Aorta (tissue), 5 donors: ENCODE data around the gene CASTOR1. TPM values are rescaled to one million over a fixed set of nuclear protein-coding genes. Genes with fewer than 3 reads are reported as not detected.

Experiments used
- ATAC-seq: fragments of 200-7000 bp; cut with Tn5 transposase; one replicate; pipeline ENCODE4 v1.9.1; 2022; ENCODE audit warnings: moderate library complexity; ENCODE audit not compliant: low FRiP score
- DNase-seq, 2 donors: peaks; one replicate each; pipeline ENCODE4 v3.0.0-alpha.2; 2020
- H3K27ac ChIP-seq, 2 donors: one replicate each; pipeline ENCODE4 v1.5.1; 2013; ENCODE audit warnings: low read length in 2 of 2, mild to moderate bottlenecking in 2 of 2, moderate library complexity in 2 of 2, control low read depth in 1 of 2, inconsistent platforms in 1 of 2, low read depth in 1 of 2
- H3K27me3 ChIP-seq, 2 donors: one replicate each; pipeline ENCODE4 v1.6.1; 2013; ENCODE audit warnings: control low read depth in 1 of 2, low read length in 1 of 2, mild to moderate bottlenecking in 1 of 2, moderate library complexity in 1 of 2; ENCODE audit not compliant: insufficient read depth in 2 of 2, control insufficient read depth in 1 of 2
- H3K36me3 ChIP-seq, 2 donors: one replicate each; pipeline ENCODE4 v1.6.1; 2013; ENCODE audit warnings: control low read depth in 1 of 2, low read length in 1 of 2, mild to moderate bottlenecking in 1 of 2; ENCODE audit not compliant: insufficient read depth in 2 of 2, control insufficient read depth in 1 of 2
- H3K4me1 ChIP-seq, 2 donors: one replicate each; pipeline ENCODE4 v1.6.1; 2013; ENCODE audit warnings: low read length in 2 of 2, control low read depth in 1 of 2, mild to moderate bottlenecking in 1 of 2, moderate library complexity in 1 of 2; ENCODE audit not compliant: insufficient read depth in 2 of 2, control insufficient read depth in 1 of 2
- H3K4me3 ChIP-seq, 2 donors: one replicate each; pipeline ENCODE4 v1.5.1; 2013; ENCODE audit warnings: low read length in 2 of 2, control low read depth in 1 of 2, mild to moderate bottlenecking in 1 of 2
- H3K9me3 ChIP-seq: one replicate; pipeline ENCODE4 v1.6.1; 2013; ENCODE audit warnings: mild to moderate bottlenecking, low read length; ENCODE audit not compliant: control insufficient read depth
- WGBS, 2 donors: extraction: QIAGEN DNeasy Blood & Tissue Kit; methylation state at CpG; one replicate each; pipeline ENCODE4 v1.1.7; 2013; 5-methylcytosine and 5-hydroxymethylcytosine counted together
- intact Hi-C, 2 donors: fragments of 100-400 bp; cut with DNase I; formaldehyde crosslinking; loops; one replicate each; pipeline versions ENCODE4 v1.14.2 to v1.15.0; 2022
- polyA plus RNA-seq, 2 donors: library from polyadenylated mRNA; stranded (reverse); fragments of 200-250 nt; gene quantifications; one replicate each; pipeline ENCODE4 v1.2.3, GENCODE V29; 2013
- total RNA-seq, 2 donors: library from RNA; stranded (reverse); fragmentation: NEBNext Ultra II Directional; extraction: Animal tissue kit (Norgen Biotek cat#: 25700); gene quantifications; one replicate each; pipeline ENCODE4 v1.2.1, GENCODE V29; 2021
- donor health status: healthy with polysubstance abuse.
- donor health status: Bipolar disorder and iron deficiency.
- donor health status: DM: no; HTN: no; CAD: no.
- donor health status: DM: no; HTN: no; CAD: no.
- donor health status: DM: yes; HTN: yes; CAD: no.

The CASTOR1 gene
- total and polyA plus RNA-seq, 4 donors: 4.0 to 14.0 (median 13.5) TPM

DNA sequence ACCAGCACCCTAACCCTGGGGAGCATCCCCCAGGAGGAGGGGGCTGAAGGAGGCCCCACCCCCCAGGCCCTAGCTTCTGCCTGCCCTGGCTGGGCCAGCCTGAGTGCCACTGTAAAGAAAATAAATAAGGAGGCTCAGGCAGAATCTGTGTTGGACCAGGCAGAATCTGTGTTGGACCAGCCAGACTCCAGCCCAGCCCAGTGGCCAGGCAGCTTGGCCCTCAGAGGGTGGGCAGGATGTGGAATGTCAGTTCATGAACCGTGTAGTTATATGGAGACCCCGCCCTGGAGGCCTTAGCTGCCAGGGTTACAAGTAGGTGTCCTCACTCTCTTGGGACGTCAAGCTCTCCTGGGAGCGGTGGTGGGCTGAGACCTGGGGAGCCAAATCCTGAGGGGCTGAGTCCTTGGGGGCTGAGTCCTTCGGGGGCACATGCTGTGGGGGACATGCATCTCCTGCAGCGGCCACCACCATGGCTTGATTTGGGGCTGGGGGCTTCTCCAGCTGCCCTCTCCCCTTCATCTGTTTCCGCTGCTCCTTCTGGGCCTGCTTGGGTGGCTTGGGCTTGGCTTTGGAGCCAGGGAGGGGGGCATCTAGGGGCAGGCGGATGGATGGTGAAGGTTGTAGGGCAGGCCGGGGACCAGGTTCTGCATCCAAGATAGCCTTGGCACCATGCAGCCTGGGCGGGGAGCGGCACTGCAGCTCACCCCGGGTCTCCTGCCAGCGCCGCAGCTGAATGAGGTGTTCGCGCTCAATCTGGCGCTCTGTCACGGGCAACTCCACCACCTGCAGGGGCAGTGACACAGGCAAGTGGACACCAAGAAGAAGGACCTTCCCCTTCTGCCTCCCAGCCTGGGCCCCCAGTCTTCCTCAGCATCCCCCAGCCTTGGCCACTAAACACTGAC, 3.0 kb upstream of the CASTOR1 start:
- Histone ChIP-seq H3K4me3 (no peak overlapping the region), H3K36me3 (peaks cover 0 to 3% of the 10 kb centered on the region in 2 donors), H3K27ac (peak overlapping the region in 1 of 2 donors; percentile 85), H3K4me1 (no peaks in the 10 kb centered on the region), H3K9me3 (no peaks in the 10 kb centered on the region), H3K27me3 (no peaks in the 10 kb centered on the region)
- intact Hi-C loops: loop anchor here in 1 of 2 donors (5.0 kb wide), 1 partner anchor 50 kb away; no protein-coding TSS in a partner anchor
- no peak for ATAC-seq
- 78 to 85% methylated on average over 18 of the region's 18 CpGs for WGBS, 2 donors
- no peak for DNase-seq

DNA sequence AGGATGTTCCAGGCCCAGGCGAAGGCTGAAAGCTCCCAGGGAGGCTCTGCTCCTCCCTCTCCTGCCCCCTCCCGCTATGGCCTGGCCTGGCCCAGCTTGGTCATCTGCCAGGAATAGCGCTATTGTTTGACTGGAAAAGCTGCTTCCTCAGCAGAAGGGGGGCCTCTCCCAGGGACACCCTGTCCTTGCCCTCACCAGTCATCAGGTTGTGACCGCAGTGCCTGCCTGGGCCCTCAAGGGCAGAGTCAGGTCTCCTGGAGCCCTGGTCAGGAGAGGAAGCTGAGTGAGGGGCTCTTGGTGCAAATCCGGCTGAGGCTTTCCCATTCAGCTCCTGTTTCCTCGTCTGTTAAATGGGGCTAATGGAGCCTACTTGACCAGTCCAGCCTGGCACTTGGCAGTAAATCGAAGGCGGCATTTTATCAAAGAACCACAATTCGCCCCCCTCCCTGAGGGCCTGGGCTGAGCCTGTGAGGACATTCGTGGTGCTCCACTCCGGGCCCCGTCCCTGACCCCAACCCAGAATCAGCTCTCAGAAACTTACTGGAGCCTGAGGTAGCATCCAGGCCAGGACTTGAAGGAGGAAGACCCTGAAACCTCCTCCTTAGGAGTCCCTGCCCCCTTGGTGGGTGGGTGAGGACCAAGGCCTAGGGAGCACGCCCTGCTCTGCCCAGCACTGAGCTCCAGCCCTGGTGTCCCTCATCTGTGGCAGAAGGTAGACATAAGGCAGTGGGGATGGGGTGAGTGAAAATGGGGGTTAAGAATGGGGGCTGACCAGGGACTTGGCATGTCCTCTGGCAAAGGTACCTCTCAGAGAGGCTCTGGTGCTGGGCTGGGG, 2.0 kb upstream of the CASTOR1 start:
- 36 to 39% methylated on average over 13 of the region's 13 CpGs for WGBS, 2 donors
- intact Hi-C loops: loop anchor here in 1 of 2 donors (5.0 kb wide), 1 partner anchor 51 kb away; no protein-coding TSS in a partner anchor
- H3K36me3 ChIP-seq: peaks cover 0 to 3% of the 10 kb centered on the region in 2 donors
- no peak overlapping the region for H3K4me3 ChIP-seq
- ATAC-seq (peak; percentile 40), DNase-seq (peak; percentile 91 to 92)
- no peaks in the 10 kb centered on the region for H3K9me3 ChIP-seq
- no peaks in the 10 kb centered on the region for H3K27me3 ChIP-seq
- no peaks in the 10 kb centered on the region for H3K4me1 ChIP-seq
- peak overlapping the region; percentile 73 to 85 for H3K27ac ChIP-seq

DNA sequence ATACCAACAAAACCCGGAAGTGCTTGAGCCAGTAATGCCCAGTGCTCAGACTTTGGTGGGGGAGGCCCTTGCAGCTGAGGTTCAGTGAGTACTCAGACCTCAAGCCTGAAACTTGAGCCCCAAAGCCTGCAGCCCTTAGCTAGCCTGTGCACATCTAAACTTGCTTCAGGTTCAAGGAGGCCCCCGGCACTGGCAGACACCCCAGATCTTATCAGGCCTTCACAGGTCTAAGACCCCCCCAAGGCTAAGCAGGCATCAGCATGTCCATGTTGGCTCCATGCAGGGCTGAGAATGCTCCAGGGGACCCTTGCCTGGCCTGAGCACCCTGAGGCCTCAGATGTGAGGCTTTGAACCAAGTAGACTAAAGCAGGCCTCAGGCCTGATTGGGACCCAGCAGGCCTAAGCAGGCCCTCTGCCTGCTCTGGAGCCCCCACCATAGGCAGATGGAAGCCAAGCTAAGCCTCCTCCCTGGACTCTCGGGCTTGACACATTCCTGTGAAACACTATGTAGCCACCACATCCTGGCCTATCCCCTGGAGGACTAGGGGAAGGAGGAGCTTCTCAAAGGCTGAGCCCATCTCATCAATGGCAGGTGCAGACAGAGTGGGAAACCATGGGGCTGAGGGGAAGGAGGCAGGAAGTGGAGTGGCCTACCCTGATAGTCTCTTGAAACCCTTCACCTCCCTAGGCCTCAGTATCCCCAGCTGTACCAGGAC, 1.2 kb upstream of the CASTOR1 start:
- Histone ChIP-seq H3K27me3 (no peaks in the 10 kb centered on the region), H3K9me3 (no peaks in the 10 kb centered on the region), H3K4me3 (no peak overlapping the region), H3K27ac (peak overlapping the region; percentile 59 to 85), H3K4me1 (no peaks in the 10 kb centered on the region), H3K36me3 (peaks cover 0 to 3% of the 10 kb centered on the region in 2 donors)
- DNase-seq (no peak), ATAC-seq (peak; percentile 0)
- 13 to 22% methylated on average over 3 of the region's 3 CpGs for WGBS, 2 donors
- intact Hi-C loops: loop anchor here in 1 of 2 donors (5.0 kb wide), 1 partner anchor 52 kb away; no protein-coding TSS in a partner anchor

- H3K9me3 ChIP-seq: no peaks in the 10 kb centered on the region
- H3K4me1 ChIP-seq: no peaks in the 10 kb centered on the region
- ATAC-seq (peak; percentile 1), DNase-seq (no peak)
- peak overlapping the region; percentile 59 to 85 for H3K27ac ChIP-seq
- peak overlapping the region in 1 of 2 donors; percentile 19 for H3K4me3 ChIP-seq
- H3K27me3 ChIP-seq: no peaks in the 10 kb centered on the region
- 9 to 10% methylated on average over 12 of the region's 12 CpGs for WGBS, 2 donors
- intact Hi-C loops: loop anchor here (1.0 to 5.0 kb wide), 6 partner anchors 15 to 97 kb away; partner anchors contain the start of genes TBC1D10A (in 2 of the 2), CCDC157 (in 1 of the 2), RNF215 (in 1 of the 2) and SF3A1 (in 1 of the 2)
- peaks cover 0 to 5% of the 10 kb centered on the region in 2 donors for H3K36me3 ChIP-seq
These were observed 642 bp upstream of the CASTOR1 start for GRCh38 chr22:30289980-30290313.

GRCh38 chr22:30288419-30289140, 725 bp downstream of the CASTOR1 start:
- H3K36me3 ChIP-seq: peaks cover 0 to 5% of the 10 kb centered on the region in 2 donors

GRCh38 chr22:30287648-30288418, 1.5 kb downstream of the CASTOR1 start:
- intact Hi-C loops: loop anchor here (1.0 to 5.0 kb wide), 6 partner anchors 17 to 99 kb away; partner anchors contain the start of genes RNF215 (in 2 of the 2), CCDC157 (in 1 of the 2), SF3A1 (in 1 of the 2) and TBC1D10A (in 1 of the 2)
- 12 to 18% methylated on average over 5 of the region's 5 CpGs for WGBS, 2 donors
- Histone ChIP-seq H3K9me3 (no peaks in the 10 kb centered on the region), H3K27ac (no peak overlapping the region), H3K4me1 (no peaks in the 10 kb centered on the region), H3K4me3 (peak overlapping the region in 1 of 2 donors; percentile 2), H3K27me3 (no peaks in the 10 kb centered on the region), H3K36me3 (peaks cover 0 to 5% of the 10 kb centered on the region in 2 donors)
- DNase-seq: peak; percentile 93 to 94
- peak; percentile 84 for ATAC-seq

More at GRCh38 chr22:30288419-30289140, 725 bp downstream of the CASTOR1 start:
- DNase-seq (no peak), ATAC-seq (no peak)
- Histone ChIP-seq H3K4me3 (peak overlapping the region; percentile 56 to 87), H3K9me3 (no peaks in the 10 kb centered on the region), H3K4me1 (no peaks in the 10 kb centered on the region), H3K27ac (peak overlapping the region in 1 of 2 donors; percentile 71), H3K27me3 (no peaks in the 10 kb centered on the region)
- intact Hi-C loops: loop anchor here (1.0 to 5.0 kb wide), 7 partner anchors 16 to 99 kb away; partner anchors contain the start of genes RNF215 (in 2 of the 2), TBC1D10A (in 2 of the 2), CCDC157 (in 1 of the 2) and SF3A1 (in 1 of the 2)
- WGBS, 2 donors: 1 to 4% methylated on average over 27 of the region's 27 CpGs
